ENCODE measurements around the gene TPRG1L. TPM values are rescaled to one million over a fixed set of nuclear protein-coding genes. Genes with fewer than 3 reads are reported as not detected.
"Not testable (repeated sequence)": the region's sequence is repeated elsewhere in the genome, so short reads cannot be mapped to it uniquely, and the experiment has no call there.

TPRG1L gene
- total and polyA plus RNA-seq, 2 of the 4 experiments (the other 2 are of a cell fraction), result 25.3 to 39.5 TPM

- H3K36me3 ChIP-seq (ENCODE audit: control insufficient read depth, insufficient read depth, low read length); H2BK20ac ChIP-seq (ENCODE audit: low read depth, low read length); H2AFZ ChIP-seq (replicated peaks; ENCODE audit: low read length, poor library complexity); H3K56ac ChIP-seq (ENCODE audit: extremely low read depth, insufficient read depth, low read length); H2BK120ac ChIP-seq (ENCODE audit: low read depth, low read length); H4K91ac ChIP-seq (ENCODE audit: insufficient read depth, low read depth, low read length); H3K27me3 ChIP-seq (ENCODE audit: control insufficient read depth, insufficient read depth, low read length); in situ Hi-C loops (cut with MboI; ENCODE audit: low sequenced_read_pairs); H3K9me3 ChIP-seq (ENCODE audit: control insufficient read depth, insufficient read depth, low read length); H3K27ac ChIP-seq (ENCODE audit: insufficient read depth, low read length); intact Hi-C loops (cut with micrococcal nuclease); H2AK5ac ChIP-seq (ENCODE audit: low read depth, low read length); H3K9ac ChIP-seq (ENCODE audit: low read depth, low read length); H3K23ac ChIP-seq (ENCODE audit: low read depth, low read length); H2BK15ac ChIP-seq (ENCODE audit: low read depth, low read length); H3K79me1 ChIP-seq (ENCODE audit: low read depth in 1 of 2, low read length in 2 of 2); dilution Hi-C loops (cut with HindIII; ENCODE audit: low sequenced_read_pairs, unreplicated experiment); BruUV-seq (replicated peaks); H3K4me2 ChIP-seq (ENCODE audit: low read depth, low read length); H3K9me1 ChIP-seq (ENCODE audit: insufficient read depth, low read length); POLR2A ChIA-PET (ENCODE audit: unreplicated experiment); H3K4me1 ChIP-seq (ENCODE audit: control insufficient read depth, insufficient read depth, low read length); DNase-seq; H3K18ac ChIP-seq (ENCODE audit: low read depth, low read length); H4K20me1 ChIP-seq (ENCODE audit: insufficient read depth, low read length); CTCF ChIA-PET; H3K14ac ChIP-seq (replicated peaks; ENCODE audit: low read depth, low read length); H3K4ac ChIP-seq (ENCODE audit: low read depth, low read length); H2BK5ac ChIP-seq (ENCODE audit: low read depth, low read length, poor library complexity, severe bottlenecking); H2AK9ac ChIP-seq (replicated peaks; ENCODE audit: low read depth, low read length, poor library complexity); ATAC-seq (ENCODE audit: low read depth); H4K8ac ChIP-seq (ENCODE audit: low read depth in 2 of 2, low read length in 2 of 2); H3K4me3 ChIP-seq (ENCODE audit: insufficient read depth, low read depth, low read length); H4K5ac ChIP-seq (ENCODE audit: low read depth, low read length): not testable (repeated sequence)
- 83% methylated on average over 5 of the region's 6 CpGs; no CpG with 5 or more reads in 1 of the 2 experiments for WGBS, 2 experiments (ENCODE audit: extremely low coverage in 2 of 2, insufficient read length in 1 of 2)
Measured at GRCh38 chr1:3585353-3585868, 39.4 kb upstream of the TPRG1L start.

All from IMR-90 (cell line).